A549 (cell line): ENCODE data around the gene SEMA4D. TPM values are rescaled to one million over a fixed set of nuclear protein-coding genes. Genes with fewer than 3 reads are reported as not detected.

Experiments
- ATAC-seq, 2 experiments: fragments of 200-7000 bp in 1 of 2; fragments of >200 bp in 1 of 2; cut with Nextera tagmentation in 1 of 2; cut with Tn5 transposase in 1 of 2; 3 replicates each; pipeline versions ENCODE4 v1.8.0 to v1.9.1; 2018 to 2020; ENCODE audit warnings: mild to moderate bottlenecking in 1 of 2, moderate library complexity in 1 of 2
- CTCF ChIA-PET: fragments of 300-600 bp; sonication (Branson Sonifier 250); formaldehyde crosslinking; extraction: SDS; loops from one replicate; lab custom pipeline; 2021; ENCODE audit warnings: antibody characterized with exemption, inconsistent platforms; lab: Yijun Ruan, JAX
- POLR2A ChIA-PET: fragments of 350-600 bp; formaldehyde crosslinking; extraction: SDS; loops from one replicate; lab custom pipeline; 2021; ENCODE audit warnings: antibody characterized with exemption, inconsistent platforms; lab: Yijun Ruan, JAX
- DNase-seq, 2 experiments: peaks; one replicate each; pipeline versions ENCODE4 v3.0.0 to v3.0.0-alpha.2; 2011 to 2016; ENCODE audit warnings: low read depth in 1 of 2, low spot score in 1 of 2
- FAIRE-seq: peaks from 2 replicates; lab custom pipeline; 2011; peaks lifted over from hg19 to GRCh38; lab: Jason Lieb, UNC
- H3K27ac ChIP-seq, 2 experiments: fragments of >200 bp; sonication (Bioruptor Twin); formaldehyde crosslinking; 3 replicates each; pipeline ENCODE4 v1.5.1; 2016 to 2017
- H3K4me1 ChIP-seq: fragments of >200 bp; sonication (Bioruptor Twin); formaldehyde crosslinking; 3 replicates; pipeline ENCODE4 v1.6.1; 2016
- H3K4me2 ChIP-seq: fragments of >200 bp; sonication (Bioruptor Twin); formaldehyde crosslinking; 3 replicates; pipeline ENCODE4 v1.6.1; 2016
- H3K4me3 ChIP-seq: fragments of >200 bp; sonication (Bioruptor Twin); formaldehyde crosslinking; 3 replicates; pipeline ENCODE4 v1.5.1; 2016
- H3K9me3 ChIP-seq: fragments of >200 bp; sonication (Bioruptor Twin); formaldehyde crosslinking; 3 replicates; pipeline ENCODE4 v1.6.1; 2016
- CHD4 ChIP-seq: fragments of 200-600 bp; sonication (generic); IDR thresholded peaks from 2 replicates; pipeline ENCODE4 v1.6.1; 2016; ENCODE audit warnings: antibody characterized with exemption, mild to moderate bottlenecking, borderline replicate concordance
- EHMT2 ChIP-seq: fragments of 200-600 bp; sonication (generic); IDR thresholded peaks from 2 replicates; pipeline ENCODE4 v1.6.1; 2016; ENCODE audit warnings: antibody characterized with exemption, low read depth, mild to moderate bottlenecking, moderate library complexity
- EP300 ChIP-seq, 2 experiments: fragments of >200 bp; sonication (Bioruptor Twin); formaldehyde crosslinking; IDR thresholded peaks; 2 replicates in 1 of 2; 3 replicates in 1 of 2; pipeline ENCODE4 v1.6.1; 2016 to 2017
- FOSB ChIP-seq: fragments of 250-450 bp; sonication (Bioruptor Pico); IDR thresholded peaks from 2 replicates; pipeline ENCODE4 v1.5.0; 2020; ENCODE audit warnings: mild to moderate bottlenecking, moderate library complexity
- FOXS1 ChIP-seq: fragments of 250-450 bp; sonication (Bioruptor Pico); IDR thresholded peaks from 2 replicates; pipeline ENCODE4 v1.5.0; 2020; ENCODE audit warnings: mild to moderate bottlenecking, moderate library complexity
- HDAC2 ChIP-seq: fragments of 200-600 bp; sonication (generic); IDR thresholded peaks from 2 replicates; pipeline ENCODE4 v1.6.1; 2016
- HOXA7 ChIP-seq: fragments of 250-450 bp; sonication (Bioruptor Pico); IDR thresholded peaks from 2 replicates; pipeline ENCODE4 v1.5.0; 2020; ENCODE audit warnings: mild to moderate bottlenecking, moderate library complexity
- HOXB13 ChIP-seq: fragments of 250-450 bp; sonication (Bioruptor Pico); IDR thresholded peaks from 2 replicates; pipeline ENCODE4 v1.5.0; 2020; ENCODE audit warnings: low read depth, mild to moderate bottlenecking, moderate library complexity
- HOXB5 ChIP-seq: fragments of 250-450 bp; sonication (Bioruptor Pico); IDR thresholded peaks from 2 replicates; pipeline ENCODE4 v1.5.0; 2020; ENCODE audit warnings: mild to moderate bottlenecking, moderate library complexity
- JUN ChIP-seq, 2 experiments: fragments of >200 bp; sonication (Bioruptor Twin); formaldehyde crosslinking; IDR thresholded peaks; 2 replicates in 1 of 2; 3 replicates in 1 of 2; pipeline ENCODE4 v1.6.1; 2016 to 2017
- NFE2L2 ChIP-seq: fragments of 150-350 bp; conservative IDR thresholded peaks from 2 replicates; pipeline ENCODE4 v1.6.1; 2014; ENCODE audit warnings: low read length
- NR3C1 ChIP-seq: fragments of >200 bp; sonication (Bioruptor Twin); formaldehyde crosslinking; IDR thresholded peaks from 3 replicates; pipeline ENCODE4 v1.6.1; 2017
- POLR2A ChIP-seq: IDR thresholded peaks from 2 replicates; pipeline ENCODE4 v1.6.1; 2012; ENCODE audit warnings: mild to moderate bottlenecking, low read length
- RAD21 ChIP-seq, 2 experiments: fragments of >200 bp in 1 of 2; sonication (Bioruptor Twin) in 1 of 2; formaldehyde crosslinking in 1 of 2; IDR thresholded peaks in 1 of 2; conservative IDR thresholded peaks in 1 of 2; 2 replicates in 1 of 2; 3 replicates in 1 of 2; pipeline ENCODE4 v1.6.1; 2012 to 2018; ENCODE audit warnings: inconsistent platforms in 1 of 2
- RFX5 ChIP-seq: fragments of 450-650 bp; IDR thresholded peaks from 2 replicates; pipeline ENCODE4 v1.7.1; 2014; ENCODE audit warnings: antibody characterized with exemption, mild to moderate bottlenecking, moderate library complexity
- RNF2 ChIP-seq: fragments of 200-600 bp; sonication (generic); IDR thresholded peaks from 2 replicates; pipeline ENCODE4 v1.6.1; 2016; ENCODE audit warnings: low read depth, mild to moderate bottlenecking, antibody characterized with exemption, moderate library complexity, borderline replicate concordance
- SMC3 ChIP-seq: fragments of >200 bp; sonication (Bioruptor Twin); formaldehyde crosslinking; IDR thresholded peaks from 3 replicates; pipeline ENCODE4 v1.6.1; 2018; ENCODE audit warnings: inconsistent platforms
- SREBF2 ChIP-seq: fragments of 450-650 bp; IDR thresholded peaks from 2 replicates; pipeline ENCODE4 v1.6.1; 2014; ENCODE audit warnings: mild to moderate bottlenecking, moderate library complexity
- TFCP2L1 ChIP-seq: fragments of 250-450 bp; sonication (Bioruptor Pico); IDR thresholded peaks from 2 replicates; pipeline ENCODE4 v1.5.0; 2021; ENCODE audit warnings: mild to moderate bottlenecking
- ZC3H11A ChIP-seq: fragments of 450-650 bp; IDR thresholded peaks from 2 replicates; pipeline ENCODE4 v1.6.1; 2014; ENCODE audit warnings: antibody characterized with exemption, mild to moderate bottlenecking
- WGBS: methylation state at CpG from one replicate; pipeline ENCODE4 v1.1.6; 2017; ENCODE audit errors: missing lambda C conversion rate; 5-methylcytosine and 5-hydroxymethylcytosine counted together
- polyA plus RNA-seq, 4 experiments: library from polyadenylated mRNA; depleted of rRNA in 3 of 4; stranded (reverse); fragments of >200 nt; fragmentation: RNase III in 1 of 4; extraction: RNeasy Plus Mini Kit Qiagen cat#74134 plus additional on column Dnase treatment in 1 of 4; gene quantifications; 2 replicates in 3 of 4; 3 replicates in 1 of 4; pipeline ENCODE4 v1.2.3, GENCODE V29; 2011 to 2017
- TF ChIP-seq, protein P1 (sequence below): fragments of 250-450 bp; sonication (Bioruptor Pico); IDR thresholded peaks from 2 replicates; pipeline ENCODE4 v1.5.0; 2021; ENCODE audit warnings: mild to moderate bottlenecking, moderate library complexity, borderline replicate concordance
- TF ChIP-seq, protein P2 (sequence below): fragments of 450-650 bp; IDR thresholded peaks from 2 replicates; pipeline ENCODE4 v1.6.1; 2014; ENCODE audit warnings: antibody characterized with exemption
- TF ChIP-seq, protein P3 (sequence below): fragments of >200 bp; sonication (Bioruptor Twin); formaldehyde crosslinking; IDR thresholded peaks from 3 replicates; pipeline ENCODE4 v1.5.1; 2016
- TF ChIP-seq, protein P4 (sequence below): IDR thresholded peaks from 2 replicates; pipeline ENCODE4 v1.6.1; 2012
- TF ChIP-seq, protein P5 (sequence below): IDR thresholded peaks from 2 replicates; pipeline ENCODE4 v1.6.1; 2012; ENCODE audit warnings: low read depth, borderline replicate concordance
- TF ChIP-seq, protein P6 (sequence below): fragments of 150-350 bp; IDR thresholded peaks from 2 replicates; pipeline ENCODE4 v1.6.1; 2014; ENCODE audit warnings: low read depth, mild to moderate bottlenecking, low read length

The SEMA4D gene
- polyA plus RNA-seq, 2 of the 4 experiments (the other 2 are of a cell fraction): 5.3 to 7.2 TPM

DNA sequence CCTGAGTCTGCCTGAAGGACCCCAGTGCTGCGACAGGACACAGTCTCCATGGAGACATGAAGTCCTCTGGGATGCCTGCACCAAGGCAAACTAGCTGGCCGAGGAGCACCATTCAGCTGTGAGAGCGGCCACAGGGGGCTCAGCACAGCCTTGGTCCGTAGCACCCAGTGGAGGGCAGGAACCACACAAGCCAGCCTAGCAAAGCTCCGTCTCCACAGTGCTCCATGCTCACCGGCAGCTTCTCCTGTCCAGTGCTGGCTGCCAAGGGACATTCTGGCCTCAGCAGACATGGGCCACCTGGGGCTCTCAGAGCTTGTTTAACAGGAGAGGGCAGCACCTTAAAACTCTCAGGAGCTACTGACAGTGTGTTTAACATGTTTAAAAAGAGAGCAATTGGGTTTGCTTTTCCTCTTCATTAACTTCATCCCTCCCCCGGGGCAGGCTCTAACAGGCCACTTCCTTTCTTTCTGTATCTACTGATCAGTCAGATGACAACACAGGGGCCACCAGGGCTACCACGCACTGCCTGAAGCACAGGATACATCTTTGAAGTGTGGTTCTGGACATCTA is 122.6 kb downstream of the SEMA4D start:
- Histone ChIP-seq H3K9me3 (no peaks in the 10 kb centered on the region), H3K4me1 (no peaks in the 10 kb centered on the region), H3K4me2 (no peak overlapping the region), H3K4me3 (no peak overlapping the region), H3K27ac (no peak overlapping the region)
- FAIRE-seq (no peak), DNase-seq (no peak), ATAC-seq (peak in 1 of 2 experiments; percentile 13; a peak in 2 of 6 replicates)
- TF ChIP-seq, protein P1, sequence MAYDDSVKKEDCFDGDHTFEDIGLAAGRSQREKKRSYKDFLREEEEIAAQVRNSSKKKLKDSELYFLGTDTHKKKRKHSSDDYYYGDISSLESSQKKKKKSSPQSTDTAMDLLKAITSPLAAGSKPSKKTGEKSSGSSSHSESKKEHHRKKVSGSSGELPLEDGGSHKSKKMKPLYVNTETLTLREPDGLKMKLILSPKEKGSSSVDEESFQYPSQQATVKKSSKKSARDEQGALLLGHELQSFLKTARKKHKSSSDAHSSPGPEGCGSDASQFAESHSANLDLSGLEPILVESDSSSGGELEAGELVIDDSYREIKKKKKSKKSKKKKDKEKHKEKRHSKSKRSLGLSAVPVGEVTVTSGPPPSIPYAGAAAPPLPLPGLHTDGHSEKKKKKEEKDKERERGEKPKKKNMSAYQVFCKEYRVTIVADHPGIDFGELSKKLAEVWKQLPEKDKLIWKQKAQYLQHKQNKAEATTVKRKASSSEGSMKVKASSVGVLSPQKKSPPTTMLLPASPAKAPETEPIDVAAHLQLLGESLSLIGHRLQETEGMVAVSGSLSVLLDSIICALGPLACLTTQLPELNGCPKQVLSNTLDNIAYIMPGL (CRISPR knock-in tag): no peak
- TF ChIP-seq POLR2A: no peak
- TF ChIP-seq, protein P2, sequence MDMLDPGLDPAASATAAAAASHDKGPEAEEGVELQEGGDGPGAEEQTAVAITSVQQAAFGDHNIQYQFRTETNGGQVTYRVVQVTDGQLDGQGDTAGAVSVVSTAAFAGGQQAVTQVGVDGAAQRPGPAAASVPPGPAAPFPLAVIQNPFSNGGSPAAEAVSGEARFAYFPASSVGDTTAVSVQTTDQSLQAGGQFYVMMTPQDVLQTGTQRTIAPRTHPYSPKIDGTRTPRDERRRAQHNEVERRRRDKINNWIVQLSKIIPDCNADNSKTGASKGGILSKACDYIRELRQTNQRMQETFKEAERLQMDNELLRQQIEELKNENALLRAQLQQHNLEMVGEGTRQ: no peak
- ChIA-PET POLR2A (no interaction called here), CTCF (interaction anchor here (2.1 to 2.8 kb wide), 2 partner anchors 12 to 173 kb away, joined by 6 to 9 read pairs; no protein-coding TSS in a partner anchor)
- WGBS: 79% methylated on average over 2 of the region's 8 CpGs

DNA sequence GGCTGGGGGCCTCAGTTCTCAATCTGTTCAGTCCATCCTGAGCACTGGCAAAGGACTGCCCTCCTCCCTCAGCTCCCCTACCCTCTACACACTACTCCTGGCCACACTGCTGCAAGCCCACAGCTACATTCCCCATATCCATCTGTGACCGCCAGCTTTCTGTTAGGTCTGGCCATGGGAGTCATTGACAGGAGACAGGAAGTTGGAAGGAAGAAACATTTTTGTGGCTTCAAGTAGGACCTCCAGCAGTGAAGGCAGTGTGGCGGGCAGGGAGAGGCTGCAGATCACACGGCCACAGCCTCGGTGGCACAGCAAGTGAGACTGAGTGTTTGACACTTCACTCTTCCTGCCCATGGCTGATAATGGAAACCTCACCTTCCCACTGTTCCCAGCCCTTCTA is 123.7 kb downstream of the SEMA4D start:
- no peak overlapping the region for H3K27ac ChIP-seq
- CTCF ChIA-PET: interaction anchor here (1.0 to 2.8 kb wide), 3 partner anchors 11 to 29 kb away, joined by 3 to 9 read pairs (median 3); no protein-coding TSS in a partner anchor
- WGBS: 85% methylated on average over 4 of the region's 4 CpGs
- H3K4me1 ChIP-seq: no peaks in the 10 kb centered on the region
- FAIRE-seq (no peak), DNase-seq (no peak), ATAC-seq (peak in 1 of 2 experiments; percentile 11; a peak in 1 of 6 replicates)
- no peak for TF ChIP-seq FOXS1
- TF ChIP-seq HOXB5 (CRISPR knock-in tag): no peak
- TF ChIP-seq JUN (IDR thresholded peaks at IDR 0.05): no peak
- TF ChIP-seq NFE2L2: no peak
- TF ChIP-seq, protein P3, sequence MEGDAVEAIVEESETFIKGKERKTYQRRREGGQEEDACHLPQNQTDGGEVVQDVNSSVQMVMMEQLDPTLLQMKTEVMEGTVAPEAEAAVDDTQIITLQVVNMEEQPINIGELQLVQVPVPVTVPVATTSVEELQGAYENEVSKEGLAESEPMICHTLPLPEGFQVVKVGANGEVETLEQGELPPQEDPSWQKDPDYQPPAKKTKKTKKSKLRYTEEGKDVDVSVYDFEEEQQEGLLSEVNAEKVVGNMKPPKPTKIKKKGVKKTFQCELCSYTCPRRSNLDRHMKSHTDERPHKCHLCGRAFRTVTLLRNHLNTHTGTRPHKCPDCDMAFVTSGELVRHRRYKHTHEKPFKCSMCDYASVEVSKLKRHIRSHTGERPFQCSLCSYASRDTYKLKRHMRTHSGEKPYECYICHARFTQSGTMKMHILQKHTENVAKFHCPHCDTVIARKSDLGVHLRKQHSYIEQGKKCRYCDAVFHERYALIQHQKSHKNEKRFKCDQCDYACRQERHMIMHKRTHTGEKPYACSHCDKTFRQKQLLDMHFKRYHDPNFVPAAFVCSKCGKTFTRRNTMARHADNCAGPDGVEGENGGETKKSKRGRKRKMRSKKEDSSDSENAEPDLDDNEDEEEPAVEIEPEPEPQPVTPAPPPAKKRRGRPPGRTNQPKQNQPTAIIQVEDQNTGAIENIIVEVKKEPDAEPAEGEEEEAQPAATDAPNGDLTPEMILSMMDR: no peak
- TF ChIP-seq EP300 (IDR thresholded peaks at IDR 0.05): no peak
- no peak for TF ChIP-seq HDAC2
- no peak for TF ChIP-seq RFX5
- no peak for TF ChIP-seq TFCP2L1 (CRISPR knock-in tag)
- TF ChIP-seq EHMT2: no peak
- TF ChIP-seq HOXB13 (CRISPR knock-in tag): no peak
- TF ChIP-seq RNF2: no peak
- TF ChIP-seq CHD4: no peak
- TF ChIP-seq, protein P4, sequence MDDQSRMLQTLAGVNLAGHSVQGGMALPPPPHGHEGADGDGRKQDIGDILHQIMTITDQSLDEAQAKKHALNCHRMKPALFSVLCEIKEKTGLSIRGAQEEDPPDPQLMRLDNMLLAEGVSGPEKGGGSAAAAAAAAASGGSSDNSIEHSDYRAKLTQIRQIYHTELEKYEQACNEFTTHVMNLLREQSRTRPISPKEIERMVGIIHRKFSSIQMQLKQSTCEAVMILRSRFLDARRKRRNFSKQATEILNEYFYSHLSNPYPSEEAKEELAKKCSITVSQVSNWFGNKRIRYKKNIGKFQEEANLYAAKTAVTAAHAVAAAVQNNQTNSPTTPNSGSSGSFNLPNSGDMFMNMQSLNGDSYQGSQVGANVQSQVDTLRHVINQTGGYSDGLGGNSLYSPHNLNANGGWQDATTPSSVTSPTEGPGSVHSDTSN: no peak
- no peak for TF ChIP-seq SMC3
- no peak for TF ChIP-seq POLR2A
- no peaks in the 10 kb centered on the region for H3K9me3 ChIP-seq
- POLR2A ChIA-PET: no interaction called here
- no peak overlapping the region for H3K4me3 ChIP-seq
- H3K4me2 ChIP-seq: no peak overlapping the region

DNA sequence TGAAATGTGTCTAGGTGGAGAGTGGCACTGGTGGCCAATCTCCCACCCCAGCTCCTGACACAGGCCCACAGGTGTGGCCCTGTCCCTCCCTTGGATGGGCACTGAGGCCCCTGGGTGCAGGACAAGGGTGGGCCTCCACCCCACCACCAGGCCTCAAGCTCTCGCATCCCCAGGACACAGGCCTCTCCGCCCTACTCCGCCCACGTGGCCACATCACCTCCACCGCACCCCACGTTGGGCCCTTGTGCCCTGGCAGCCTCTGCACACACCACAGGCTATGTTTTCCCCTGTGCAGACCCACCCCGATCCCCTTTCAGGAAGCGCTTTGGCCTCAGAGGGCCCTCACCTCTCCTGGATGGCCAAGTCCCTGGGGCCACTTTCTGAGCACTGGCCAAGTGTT is 124.9 kb downstream of the SEMA4D start:
- Histone ChIP-seq H3K4me1 (no peaks in the 10 kb centered on the region), H3K27ac (no peak overlapping the region), H3K9me3 (no peaks in the 10 kb centered on the region), H3K4me3 (no peak overlapping the region), H3K4me2 (no peak overlapping the region)
- WGBS: 93% methylated on average over 8 of the region's 8 CpGs
- ATAC-seq (peak; percentile 16 to 17; a peak in 4 of 6 replicates), DNase-seq (no peak), FAIRE-seq (no peak)
- CTCF ChIA-PET: interaction anchor here (2.8 kb wide), 1 partner anchor 10 kb away, joined by 9 read pairs; no protein-coding TSS in a partner anchor
- POLR2A ChIA-PET: no interaction called here
- TF ChIP-seq, protein P5, sequence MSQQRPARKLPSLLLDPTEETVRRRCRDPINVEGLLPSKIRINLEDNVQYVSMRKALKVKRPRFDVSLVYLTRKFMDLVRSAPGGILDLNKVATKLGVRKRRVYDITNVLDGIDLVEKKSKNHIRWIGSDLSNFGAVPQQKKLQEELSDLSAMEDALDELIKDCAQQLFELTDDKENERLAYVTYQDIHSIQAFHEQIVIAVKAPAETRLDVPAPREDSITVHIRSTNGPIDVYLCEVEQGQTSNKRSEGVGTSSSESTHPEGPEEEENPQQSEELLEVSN: no peak
- TF ChIP-seq, protein P4: no peak
- TF ChIP-seq EP300 (IDR thresholded peaks at IDR 0.05) (no peak), FOSB (CRISPR knock-in tag) (no peak), RAD21 (conservative IDR thresholded peaks at IDR 0.05 in 1 of 2, IDR thresholded peaks at IDR 0.05 in 1 of 2) (no peak), NR3C1 (no peak), SREBF2 (no peak), HOXA7 (no peak), ZC3H11A (no peak), HOXB13 (CRISPR knock-in tag) (no peak)
- TF ChIP-seq, protein P6, sequence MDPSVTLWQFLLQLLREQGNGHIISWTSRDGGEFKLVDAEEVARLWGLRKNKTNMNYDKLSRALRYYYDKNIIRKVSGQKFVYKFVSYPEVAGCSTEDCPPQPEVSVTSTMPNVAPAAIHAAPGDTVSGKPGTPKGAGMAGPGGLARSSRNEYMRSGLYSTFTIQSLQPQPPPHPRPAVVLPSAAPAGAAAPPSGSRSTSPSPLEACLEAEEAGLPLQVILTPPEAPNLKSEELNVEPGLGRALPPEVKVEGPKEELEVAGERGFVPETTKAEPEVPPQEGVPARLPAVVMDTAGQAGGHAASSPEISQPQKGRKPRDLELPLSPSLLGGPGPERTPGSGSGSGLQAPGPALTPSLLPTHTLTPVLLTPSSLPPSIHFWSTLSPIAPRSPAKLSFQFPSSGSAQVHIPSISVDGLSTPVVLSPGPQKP: no peak
